ENCODE measurements around the gene PALM2AKAP2. TPM values are rescaled to one million over a fixed set of nuclear protein-coding genes. Genes with fewer than 3 reads are reported as not detected.

PALM2AKAP2 gene
- total RNA-seq, 1 experiment from 2014 or later, result not detected

- DNase-seq, result no peak
- Mint-ChIP-seq H3K36me3 (ENCODE audit: insufficient read depth, unreplicated experiment) (no peaks in the 10 kb centered on the region), H3K4me3 (ENCODE audit: low read depth, unreplicated experiment) (no peak overlapping the region), H3K27ac (ENCODE audit: unreplicated experiment) (no peak overlapping the region), H3K4me1 (ENCODE audit: low read depth, unreplicated experiment) (no peaks in the 10 kb centered on the region), H3K27me3 (ENCODE audit: unreplicated experiment) (peaks cover 60% of the 10 kb centered on the region), H3K9me3 (ENCODE audit: low read depth, unreplicated experiment) (no peaks in the 10 kb centered on the region)
- CTCF ChIA-PET, result no interaction called here
- no peak for TF ChIP-seq CTCF (IDR thresholded peaks at IDR 0.05; ENCODE audit: unreplicated experiment)
- BruUV-seq (replicated peaks), result no TSS peak
- intact Hi-C loops (cut with micrococcal nuclease; ENCODE audit: unreplicated experiment), result no loop called here
These were observed 3.6 kb upstream of the PALM2AKAP2 start for GRCh38 chr9:109776391-109776790.

GRCh38 chr9:109780453-109781033, 545 bp downstream of the PALM2AKAP2 start:
- CTCF ChIA-PET, result no interaction called here
- no peaks in the 10 kb centered on the region for H3K9me3 Mint-ChIP-seq (ENCODE audit: low read depth, unreplicated experiment)
- peak overlapping the region; percentile 57 for H3K4me3 Mint-ChIP-seq (ENCODE audit: low read depth, unreplicated experiment)
- intact Hi-C loops (cut with micrococcal nuclease; ENCODE audit: unreplicated experiment), result no loop called here
- no TSS peak for BruUV-seq (replicated peaks)
- DNase-seq, result no peak
- H3K27me3 Mint-ChIP-seq (ENCODE audit: unreplicated experiment), result peaks cover 55% of the 10 kb centered on the region
- no peak overlapping the region for H3K27ac Mint-ChIP-seq (ENCODE audit: unreplicated experiment)
- H3K36me3 Mint-ChIP-seq (ENCODE audit: insufficient read depth, unreplicated experiment), result no peaks in the 10 kb centered on the region
- TF ChIP-seq CTCF (IDR thresholded peaks at IDR 0.05; ENCODE audit: unreplicated experiment), result no peak
- no peaks in the 10 kb centered on the region for H3K4me1 Mint-ChIP-seq (ENCODE audit: low read depth, unreplicated experiment)

- Mint-ChIP-seq H3K9me3 (ENCODE audit: low read depth, unreplicated experiment) (no peaks in the 10 kb centered on the region), H3K4me1 (ENCODE audit: low read depth, unreplicated experiment) (no peaks in the 10 kb centered on the region), H3K27me3 (ENCODE audit: unreplicated experiment) (peaks cover 55% of the 10 kb centered on the region), H3K4me3 (ENCODE audit: low read depth, unreplicated experiment) (no peak overlapping the region), H3K36me3 (ENCODE audit: insufficient read depth, unreplicated experiment) (no peaks in the 10 kb centered on the region), H3K27ac (ENCODE audit: unreplicated experiment) (no peak overlapping the region)
- intact Hi-C loops (cut with micrococcal nuclease; ENCODE audit: unreplicated experiment), result no loop called here
- TF ChIP-seq CTCF (IDR thresholded peaks at IDR 0.05; ENCODE audit: unreplicated experiment), result no peak
- no peak for DNase-seq
- no TSS peak for BruUV-seq (replicated peaks)
- CTCF ChIA-PET, result no interaction called here
These were observed 1.1 kb downstream of the PALM2AKAP2 start for GRCh38 chr9:109781086-109781485.

GRCh38 chr9:109781541-109782197, 1.7 kb downstream of the PALM2AKAP2 start:
- CTCF ChIA-PET, result no interaction called here
- H3K4me3 Mint-ChIP-seq (ENCODE audit: low read depth, unreplicated experiment), result no peak overlapping the region
- H3K27ac Mint-ChIP-seq (ENCODE audit: unreplicated experiment), result no peak overlapping the region
- DNase-seq, result no peak
- H3K36me3 Mint-ChIP-seq (ENCODE audit: insufficient read depth, unreplicated experiment), result no peaks in the 10 kb centered on the region
- TF ChIP-seq CTCF (IDR thresholded peaks at IDR 0.05; ENCODE audit: unreplicated experiment), result no peak
- no peaks in the 10 kb centered on the region for H3K9me3 Mint-ChIP-seq (ENCODE audit: low read depth, unreplicated experiment)
- H3K4me1 Mint-ChIP-seq (ENCODE audit: low read depth, unreplicated experiment), result no peaks in the 10 kb centered on the region
- intact Hi-C loops (cut with micrococcal nuclease; ENCODE audit: unreplicated experiment), result no loop called here
- peaks cover 51% of the 10 kb centered on the region for H3K27me3 Mint-ChIP-seq (ENCODE audit: unreplicated experiment)
- no TSS peak for BruUV-seq (replicated peaks)

Measured in Calu3 (cell line).